Right renal pelvis (tissue), 4 donors: ENCODE data around the gene CMSS1. TPM values are rescaled to one million over a fixed set of nuclear protein-coding genes. Genes with fewer than 3 reads are reported as not detected.
"Not testable (repeated sequence)": the region's sequence is repeated elsewhere in the genome, so short reads cannot be mapped to it uniquely, and the experiment has no call there.

Experiments
- DNase-seq, 4 donors: peaks; one replicate each; pipeline ENCODE4 v3.0.0-alpha.2; 2013; ENCODE audit warnings: low read depth in 4 of 4, low spot score in 3 of 4, missing footprints in 1 of 4
- polyA plus RNA-seq, 4 donors: library from polyadenylated mRNA; unstranded; fragments of 120-200 nt; gene quantifications; one replicate each; pipeline ENCODE4 v1.2.1, GENCODE V29; 2013; ENCODE audit not compliant: insufficient read length in 4 of 4

The CMSS1 gene
- polyA plus RNA-seq, 4 donors, result 39.3 to 42.3 (median 40.5) TPM

DNA sequence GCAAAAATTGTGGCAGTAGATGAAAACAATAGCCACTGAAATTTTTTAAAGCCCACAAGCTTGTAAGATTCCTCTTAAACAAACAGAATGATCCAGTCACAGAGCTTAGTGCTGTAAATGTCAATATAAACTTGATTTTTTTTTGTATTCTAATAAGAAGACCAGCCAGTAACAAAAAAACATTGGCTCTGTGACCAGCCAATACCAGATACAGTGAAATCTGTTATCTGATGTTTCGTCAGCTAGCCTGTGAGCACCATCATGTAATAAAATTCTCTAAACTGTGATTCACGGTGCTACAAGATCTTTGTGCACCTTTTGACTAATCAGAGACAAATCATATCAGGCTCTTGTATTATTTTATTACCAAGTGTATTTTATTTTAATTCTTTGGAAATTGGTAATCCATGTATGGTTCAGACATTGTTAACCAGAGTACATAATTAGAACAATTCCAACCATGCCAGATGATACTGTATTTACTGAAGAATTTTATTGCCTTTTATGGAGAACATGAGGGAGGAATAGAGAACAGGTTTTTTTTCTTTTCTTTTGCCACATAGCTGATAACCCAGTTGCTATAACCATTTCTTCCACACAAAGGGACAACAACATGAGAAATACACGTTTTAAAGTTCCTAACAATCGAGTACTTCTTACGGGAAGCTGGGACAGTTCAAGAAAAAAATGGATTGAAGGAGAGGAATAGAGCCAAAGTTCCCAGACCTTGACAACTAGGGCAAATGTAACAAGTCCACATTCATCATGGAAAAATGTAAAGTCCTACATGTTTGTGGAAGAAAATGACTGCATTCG is 224.7 kb downstream of the CMSS1 start:
- DNase-seq, result no peak

DNA sequence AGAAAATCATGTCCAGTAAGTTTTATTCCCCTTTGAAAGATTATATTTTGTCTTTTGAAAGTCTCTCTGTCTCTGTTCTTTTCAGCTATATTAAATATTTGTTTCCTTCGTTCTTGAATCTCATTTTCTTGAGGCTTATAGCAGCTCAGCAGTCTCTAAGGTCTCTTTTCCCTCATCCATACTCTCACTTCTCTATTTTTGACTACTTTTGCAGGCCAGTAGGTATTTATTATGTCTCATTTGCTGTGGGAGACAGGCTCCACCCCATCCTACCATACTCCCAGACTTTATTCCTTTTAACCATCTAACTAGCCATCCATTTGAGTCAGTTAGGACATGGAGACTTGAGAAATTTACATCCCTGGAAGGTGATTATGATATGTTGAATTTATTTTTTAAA is 225.6 kb downstream of the CMSS1 start:
- DNase-seq, result no peak

DNA sequence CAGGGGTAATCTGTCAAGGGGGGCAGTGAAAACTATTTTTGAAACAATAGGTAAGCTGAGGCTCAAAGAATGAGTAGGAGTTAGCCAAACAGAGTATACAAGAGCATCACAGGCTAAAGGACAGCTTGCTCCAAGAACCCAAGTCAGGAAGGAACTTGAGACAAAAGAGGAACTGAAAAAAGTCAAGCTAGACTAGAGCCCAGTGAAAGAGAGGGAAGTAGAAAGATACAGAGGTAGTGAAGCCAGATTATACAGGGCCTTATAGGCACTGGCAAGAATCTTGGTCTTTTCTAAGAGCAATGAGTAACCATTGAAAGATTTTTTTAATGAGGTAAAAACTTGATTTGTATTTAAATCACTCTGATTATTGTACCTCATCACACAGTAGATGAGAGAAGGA is 226.7 kb downstream of the CMSS1 start:
- no peak for DNase-seq

DNA sequence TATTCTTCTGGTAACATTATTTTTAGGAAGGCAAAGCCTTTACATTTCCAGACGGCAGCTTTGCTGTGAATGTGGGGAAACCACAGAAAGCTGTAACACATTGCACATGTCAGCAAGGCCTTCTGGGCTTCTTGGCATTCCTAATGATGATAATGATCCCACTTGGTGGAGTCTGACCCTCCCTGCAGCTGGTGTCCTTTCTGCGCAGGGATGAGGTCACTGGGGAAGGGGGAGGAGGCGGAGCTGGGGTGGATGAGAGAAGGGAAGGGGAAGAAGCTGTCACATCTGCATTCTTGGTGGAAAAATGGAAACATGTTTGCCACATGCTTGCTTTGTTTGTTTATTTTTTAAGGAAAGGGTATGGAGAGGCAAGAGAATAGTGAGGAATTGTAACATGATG is 228.0 kb downstream of the CMSS1 start:
- no peak for DNase-seq

DNA sequence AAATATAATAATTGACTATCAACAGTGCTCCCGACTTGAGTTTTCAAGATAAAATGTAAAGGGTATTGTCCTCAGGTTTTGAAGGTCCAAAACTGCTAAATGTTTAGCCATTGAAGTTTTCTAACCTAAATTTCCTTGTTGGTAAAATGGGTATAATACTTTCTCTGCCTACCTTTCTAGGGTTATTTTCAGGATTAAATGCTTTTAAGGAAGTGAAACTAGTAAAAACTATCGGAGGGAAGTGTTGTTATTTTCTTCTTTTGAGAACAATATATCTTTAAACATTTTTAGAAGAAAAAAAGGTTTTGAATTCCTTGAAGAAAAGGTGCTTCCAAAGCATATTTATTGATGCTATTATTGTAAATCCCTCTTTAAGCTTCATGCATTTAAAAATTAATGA is 229.3 kb downstream of the CMSS1 start:
- no peak for DNase-seq

GRCh38 chr3:100047455-100048141 is 229.9 kb downstream of the CMSS1 start:
- DNase-seq, result no peak

GRCh38 chr3:100048248-100048647 is 230.6 kb downstream of the CMSS1 start:
- DNase-seq, result no peak

DNA sequence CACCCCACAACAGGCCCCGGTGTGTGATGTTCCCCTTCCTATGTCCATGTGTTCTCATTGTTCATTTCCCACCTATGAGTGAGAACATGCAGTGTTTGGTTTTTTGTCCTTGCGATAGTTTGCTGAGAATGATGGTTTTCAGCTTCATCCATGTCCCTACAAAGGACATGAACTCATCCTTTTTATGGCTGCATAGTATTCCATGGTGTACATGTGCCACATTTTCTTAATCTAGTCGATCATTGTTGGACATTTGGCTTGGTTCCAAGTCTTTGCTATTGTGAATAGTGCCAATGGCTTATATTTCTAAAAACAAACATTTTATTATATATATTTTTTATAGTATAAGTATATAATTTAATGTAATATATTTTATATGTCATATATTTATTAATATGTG is 233.9 kb downstream of the CMSS1 start:
- DNase-seq, result not testable (repeated sequence)

- no peak for DNase-seq
These were observed 236.4 kb downstream of the CMSS1 start for GRCh38 chr3:100053951-100054620.

DNA sequence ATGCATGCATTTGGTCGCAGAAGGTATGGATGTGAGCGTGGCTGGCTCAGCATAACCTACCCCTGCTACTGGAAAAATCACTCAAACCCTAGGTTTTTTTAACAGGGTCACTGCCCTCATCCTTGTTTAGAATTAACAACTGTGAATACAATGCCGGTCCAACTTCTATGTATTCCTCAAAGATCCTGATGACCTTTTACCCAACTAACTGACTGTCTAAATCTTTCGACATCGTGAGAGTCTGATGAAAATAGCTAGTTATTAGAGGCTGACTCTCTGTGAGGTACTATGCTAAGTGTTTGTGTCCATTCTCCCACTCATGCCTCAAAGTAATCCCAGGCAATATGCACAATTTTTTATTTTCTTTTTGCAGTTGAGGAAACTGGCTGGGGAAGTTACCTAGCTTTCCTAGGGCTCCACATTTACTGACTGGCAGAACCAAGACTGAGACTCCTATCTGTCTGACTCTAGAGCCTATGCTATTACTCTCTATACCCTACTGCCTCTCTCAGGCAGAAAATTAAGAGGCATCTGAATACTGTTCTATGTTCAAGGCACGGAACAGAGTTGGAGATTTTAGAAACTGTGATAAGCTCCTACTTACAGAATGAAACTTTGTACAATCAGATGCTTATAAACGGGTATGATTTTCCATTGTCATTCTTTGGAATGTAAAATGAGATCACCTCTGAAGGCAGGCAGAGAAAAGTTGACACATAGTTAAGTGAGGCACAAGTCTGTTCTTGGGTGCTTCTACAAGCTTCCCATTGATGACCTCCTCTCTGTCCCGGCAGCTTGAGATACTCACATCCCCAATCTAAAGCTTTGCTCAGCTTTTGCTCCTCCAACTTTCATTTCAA is 240.3 kb downstream of the CMSS1 start:
- no peak for DNase-seq

DNA sequence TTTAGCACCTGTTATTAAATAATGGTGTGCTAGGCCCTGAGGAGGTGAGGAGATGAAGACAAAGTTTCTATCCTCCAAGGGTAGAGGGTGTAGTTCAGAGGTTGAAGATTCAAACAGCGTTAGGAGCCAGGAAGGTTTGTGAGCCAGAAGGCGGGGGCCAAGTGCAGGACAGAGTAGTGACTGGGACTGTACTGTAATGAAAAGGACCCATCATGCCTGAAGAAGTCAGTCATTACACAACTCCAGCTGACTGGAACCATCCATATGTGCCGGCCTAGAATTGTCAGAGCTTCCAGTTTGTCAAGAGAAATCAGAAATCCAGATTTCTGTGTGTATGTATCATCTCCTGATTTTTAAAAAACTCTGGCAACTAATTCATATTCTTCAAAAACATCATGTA is 241.8 kb downstream of the CMSS1 start:
- no peak for DNase-seq

DNA sequence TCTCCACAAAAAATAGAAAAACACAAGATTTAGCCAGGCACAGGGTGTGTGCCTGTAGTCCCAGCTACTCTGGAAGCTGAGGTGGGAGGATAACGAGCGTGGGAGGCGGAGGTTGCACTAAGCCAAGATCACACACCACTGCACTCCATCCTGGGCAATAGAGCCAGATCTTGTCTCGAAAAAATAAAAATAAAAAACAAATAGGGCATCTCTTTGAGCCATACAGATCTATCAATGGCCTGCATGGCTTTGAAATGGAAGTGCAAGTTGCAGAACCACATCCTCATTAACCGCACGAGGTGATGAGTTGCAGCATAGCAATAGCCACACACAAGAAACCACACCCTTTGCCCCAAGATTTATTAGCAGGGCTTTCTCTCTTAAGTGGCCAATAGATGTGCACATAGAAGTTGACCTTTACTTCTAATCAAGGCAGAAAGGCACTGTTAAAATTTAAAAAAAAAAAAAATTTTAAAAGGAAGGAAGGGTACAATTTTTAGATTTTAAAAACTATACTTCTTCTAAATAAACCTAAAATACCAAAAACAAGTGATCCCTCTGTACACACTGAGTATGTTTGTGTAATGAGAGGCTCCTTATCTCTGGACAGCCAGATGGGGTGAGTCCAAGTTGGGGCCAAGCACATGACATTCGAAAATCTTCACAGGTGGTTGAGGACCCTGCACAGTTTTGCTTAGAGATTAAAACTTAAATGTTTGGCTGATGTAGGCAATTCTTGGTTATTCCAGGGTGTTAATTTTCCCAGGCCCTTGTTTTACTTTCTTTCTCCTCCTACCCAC is 243.2 kb downstream of the CMSS1 start:
- no peak for DNase-seq

DNA sequence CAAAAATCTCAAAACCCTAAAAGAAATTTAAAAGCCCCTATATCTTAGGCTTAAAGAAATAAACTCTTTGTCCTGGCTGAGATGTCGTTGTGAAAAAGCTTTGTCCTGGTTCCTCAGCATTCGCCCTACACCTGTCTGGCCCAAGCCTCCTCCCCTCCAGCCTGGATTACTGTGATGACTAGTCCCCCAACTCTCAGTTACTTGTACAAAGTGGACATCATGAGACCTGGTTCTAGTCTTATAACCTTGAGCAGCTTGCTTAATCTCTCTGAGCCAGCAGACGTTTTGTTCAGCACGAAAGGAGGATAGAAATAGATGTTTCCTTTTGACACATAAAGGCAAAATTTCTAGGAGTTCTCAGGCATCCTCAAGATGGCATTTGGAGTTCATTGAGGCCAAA is 245.0 kb downstream of the CMSS1 start:
- no peak for DNase-seq

DNA sequence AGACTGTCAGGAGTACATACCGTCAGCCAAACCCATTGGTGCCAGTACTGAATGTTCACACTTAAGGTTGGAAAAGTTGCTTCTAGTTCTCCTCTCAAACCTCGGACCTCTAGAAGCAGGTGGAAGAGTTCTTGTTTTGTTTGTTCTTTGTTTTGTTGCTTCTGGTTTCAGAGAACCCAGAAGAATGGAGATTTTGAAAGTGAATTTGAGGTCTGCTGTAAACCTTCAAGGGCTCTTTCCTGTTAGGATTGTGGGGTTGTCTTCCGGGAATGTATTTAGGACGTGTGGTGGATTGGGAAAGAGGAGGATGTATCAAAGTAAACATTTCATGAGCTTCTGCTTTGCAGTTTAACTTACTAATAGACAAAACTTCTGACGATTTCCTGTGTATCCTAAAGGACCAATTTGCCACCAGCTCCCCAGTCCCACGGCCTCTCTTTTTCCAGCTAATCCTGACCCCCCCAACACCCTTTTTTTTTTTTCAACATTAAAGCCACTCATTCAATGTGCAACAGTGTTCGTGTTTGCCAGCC is 246.3 kb downstream of the CMSS1 start:
- no peak for DNase-seq

GRCh38 chr3:100067589-100067988 is 249.9 kb downstream of the CMSS1 start:
- DNase-seq, result no peak

- DNase-seq, result peak in 3 of 4 donors; percentile 53 to 69 (median 65)
These were observed 251.2 kb downstream of the CMSS1 start for GRCh38 chr3:100068826-100069225.

GRCh38 chr3:100069472-100069871 is 251.8 kb downstream of the CMSS1 start:
- no peak for DNase-seq

DNA sequence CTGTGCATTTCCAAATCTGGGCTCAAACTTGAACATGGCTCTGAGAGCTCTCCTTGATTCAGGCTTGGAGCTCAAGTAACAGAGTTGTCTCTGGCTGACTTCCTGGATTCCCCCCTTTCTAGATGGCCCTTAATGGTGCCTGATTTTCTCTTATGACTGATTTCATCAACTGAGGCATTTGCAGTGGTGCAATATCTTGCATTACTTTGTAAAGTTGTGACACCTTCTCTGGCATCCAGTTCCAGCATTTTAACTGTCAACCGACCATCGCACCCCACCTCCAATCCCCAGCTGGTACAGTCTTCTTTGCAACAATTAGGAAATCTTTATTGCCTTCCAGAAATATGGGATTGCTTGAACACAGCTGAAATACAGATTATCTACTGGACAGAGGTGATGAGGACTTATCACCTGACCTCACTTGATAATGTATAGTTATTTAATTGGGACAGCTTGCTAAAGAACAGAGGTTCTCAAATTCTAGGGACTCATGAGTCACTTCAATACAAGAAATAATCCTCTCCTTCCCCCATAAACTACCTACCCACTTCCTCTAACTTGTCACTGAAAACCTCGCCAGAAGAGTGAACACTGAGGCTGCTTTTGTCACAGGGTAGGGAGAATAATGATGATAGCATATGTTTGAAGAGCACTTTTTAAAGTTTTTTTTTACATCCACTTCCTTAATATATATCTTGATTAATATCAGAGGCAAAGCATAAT is 254.8 kb downstream of the CMSS1 start:
- DNase-seq, result no peak
